GM23338 (cell line): ENCODE measurements around the gene PANX3. TPM values are rescaled to one million over a fixed set of nuclear protein-coding genes. Genes with fewer than 3 reads are reported as not detected.

Experiments
- ATAC-seq: fragments of 200-7000 bp; cut with Tn5 transposase; 3 replicates; pipeline ENCODE4 v1.9.1; 2020
- DNase-seq: peaks from one replicate; pipeline ENCODE4 v3.0.0-alpha.2; 2015; ENCODE audit warnings: low spot score
- H2AFZ ChIP-seq: fragments of 200-600 bp; sonication (generic); 2 replicates; pipeline ENCODE4 v1.8.0; 2016; ENCODE audit warnings: antibody characterized with exemption, mild to moderate bottlenecking, moderate library complexity
- H3F3A ChIP-seq: fragments of 200-600 bp; sonication (generic); replicated peaks from 2 replicates; pipeline ENCODE4 v1.8.0; 2017; ENCODE audit warnings: antibody characterized with exemption, mixed run types, low read depth
- H3K27ac ChIP-seq: fragments of 200-600 bp; sonication (generic); 2 replicates; pipeline ENCODE4 v1.6.1; 2016; ENCODE audit warnings: low read depth
- H3K27me3 ChIP-seq: fragments of 200-600 bp; sonication (generic); 2 replicates; pipeline ENCODE4 v1.8.0; 2016; ENCODE audit warnings: mild to moderate bottlenecking, mixed run types, moderate library complexity; ENCODE audit not compliant: insufficient read depth
- H3K36me3 ChIP-seq: fragments of 200-600 bp; sonication (generic); 2 replicates; pipeline ENCODE4 v1.8.0; 2016; ENCODE audit warnings: mild to moderate bottlenecking; ENCODE audit not compliant: insufficient read depth
- H3K4me1 ChIP-seq: fragments of 200-600 bp; sonication (generic); 2 replicates; pipeline ENCODE4 v1.8.0; 2016; ENCODE audit warnings: mild to moderate bottlenecking, moderate library complexity; ENCODE audit not compliant: insufficient read depth
- H3K4me2 ChIP-seq: fragments of 200-600 bp; sonication (generic); 2 replicates; pipeline ENCODE4 v1.7.1; 2017; ENCODE audit warnings: mixed run types
- H3K4me3 ChIP-seq: fragments of 200-600 bp; sonication (generic); 2 replicates; pipeline ENCODE4 v1.6.1; 2016; ENCODE audit warnings: mixed run types
- H3K79me2 ChIP-seq: fragments of 200-600 bp; sonication (generic); replicated peaks from 2 replicates; pipeline ENCODE4 v1.8.0; 2017; ENCODE audit warnings: mild to moderate bottlenecking; ENCODE audit not compliant: insufficient read depth
- H3K9me2 ChIP-seq: fragments of 200-600 bp; sonication (generic); 2 replicates; pipeline ENCODE4 v1.8.0; 2017; ENCODE audit not compliant: insufficient read depth
- H4K20me1 ChIP-seq: fragments of 200-600 bp; sonication (generic); replicated peaks from 2 replicates; pipeline ENCODE4 v1.8.0; 2017; ENCODE audit warnings: mild to moderate bottlenecking; ENCODE audit not compliant: insufficient read depth
- H3K27ac Mint-ChIP-seq: 2 replicates; pipeline ENCODE4 v1.8.0; 2020; ENCODE audit warnings: inconsistent platforms, mild to moderate bottlenecking, moderate library complexity, mixed read lengths
- H3K27me3 Mint-ChIP-seq: 3 replicates; pipeline ENCODE4 v1.8.0; 2022; ENCODE audit warnings: low read depth, mild to moderate bottlenecking, moderate library complexity, mixed read lengths, inconsistent platforms; ENCODE audit not compliant: insufficient read depth, poor library complexity
- H3K36me3 Mint-ChIP-seq: 3 replicates; pipeline ENCODE4 v1.8.0; 2021; ENCODE audit warnings: low read depth, mild to moderate bottlenecking, inconsistent platforms, moderate library complexity, mixed read lengths
- H3K4me1 Mint-ChIP-seq: 3 replicates; pipeline ENCODE4 v1.8.0; 2020; ENCODE audit warnings: mild to moderate bottlenecking, inconsistent platforms, mixed read lengths
- H3K4me3 Mint-ChIP-seq: 3 replicates; pipeline ENCODE4 v1.8.0; 2021; ENCODE audit warnings: moderate library complexity, mild to moderate bottlenecking, inconsistent platforms, mixed read lengths
- H3K9me3 Mint-ChIP-seq: 3 replicates; pipeline ENCODE4 v1.8.0; 2020; ENCODE audit warnings: moderate library complexity, mild to moderate bottlenecking, inconsistent platforms, mixed read lengths
- CREB1 ChIP-seq: fragments of 250-450 bp; sonication (Bioruptor Pico); IDR thresholded peaks from 2 replicates; pipeline ENCODE4 v1.5.0; 2020; ENCODE audit warnings: low read depth, mild to moderate bottlenecking, moderate library complexity
- CTCF ChIP-seq, 2 experiments: fragments of 200-600 bp in 1 of 2; sonication (generic) in 1 of 2; conservative IDR thresholded peaks; 2 replicates each; pipeline versions ENCODE4 v1.5.1 to v1.6.1; 2016 to 2017; ENCODE audit warnings: antibody characterized with exemption in 2 of 2, low read depth in 2 of 2, mild to moderate bottlenecking in 2 of 2, moderate library complexity in 1 of 2
- ETS1 ChIP-seq: IDR thresholded peaks from 2 replicates; pipeline ENCODE4 v1.6.1; 2016; ENCODE audit warnings: antibody characterized with exemption
- EZH2 ChIP-seq: fragments of 200-600 bp; sonication (generic); IDR thresholded peaks from one replicate; pipeline ENCODE4 v1.8.0; 2017; ENCODE audit warnings: antibody characterized with exemption, mild to moderate bottlenecking, low read depth; ENCODE audit not compliant: unreplicated experiment
- EZH2phosphoT487 ChIP-seq: fragments of 200-600 bp; sonication (generic); IDR thresholded peaks from one replicate; pipeline ENCODE4 v1.8.1; 2018; ENCODE audit warnings: antibody characterized with exemption; ENCODE audit not compliant: unreplicated experiment
- JUNB ChIP-seq: IDR thresholded peaks from one replicate; pipeline ENCODE4 v1.6.1; 2016; ENCODE audit warnings: antibody characterized with exemption; ENCODE audit not compliant: unreplicated experiment
- NANOG ChIP-seq: IDR thresholded peaks from 2 replicates; pipeline ENCODE4 v1.6.1; 2016; ENCODE audit warnings: antibody characterized with exemption, borderline replicate concordance
- POLR2AphosphoS5 ChIP-seq: IDR thresholded peaks from 2 replicates; pipeline ENCODE4 v1.6.1; 2016; ENCODE audit warnings: antibody characterized with exemption, low read depth
- REST ChIP-seq: IDR thresholded peaks from one replicate; pipeline ENCODE4 v1.6.1; 2018; ENCODE audit warnings: antibody characterized with exemption; ENCODE audit not compliant: unreplicated experiment
- STAT1 ChIP-seq: IDR thresholded peaks from one replicate; pipeline ENCODE4 v1.6.1; 2016; ENCODE audit warnings: antibody characterized with exemption; ENCODE audit not compliant: unreplicated experiment
- ZNF114 ChIP-seq: fragments of 250-450 bp; sonication (Bioruptor Pico); IDR thresholded peaks from 2 replicates; pipeline ENCODE4 v1.5.0; 2020; ENCODE audit warnings: mild to moderate bottlenecking, moderate library complexity
- ZNF331 ChIP-seq: fragments of 250-450 bp; sonication (Bioruptor Pico); IDR thresholded peaks from 2 replicates; pipeline ENCODE4 v1.5.0; 2020; ENCODE audit warnings: low read depth, mild to moderate bottlenecking, moderate library complexity
- ZNF462 ChIP-seq: fragments of 250-450 bp; sonication (Bioruptor Pico); IDR thresholded peaks from 2 replicates; pipeline ENCODE4 v1.5.0; 2020; ENCODE audit warnings: mild to moderate bottlenecking, moderate library complexity
- polyA plus RNA-seq: library from polyadenylated mRNA; unstranded; fragments of >200 nt; fragmentation: Nextera tagmentation; extraction: Ambion mirVana; gene quantifications from 2 replicates; pipeline ENCODE4 v1.2.1, GENCODE V29; 2016
- total RNA-seq: library from RNA; depleted of rRNA; stranded (reverse); fragments of >200 nt; shearing (Covaris generic); gene quantifications from 2 replicates; pipeline ENCODE4 v1.2.3, GENCODE V29; 2014

PANX3 gene
- total and polyA plus RNA-seq, 2 experiments from 2014 or later: not detected

- no peak overlapping the region for H3K4me2 ChIP-seq
- no peak overlapping the region for H3K4me3 ChIP-seq
- H3K9me2 ChIP-seq: no peaks in the 10 kb centered on the region
- DNase-seq (no peak), ATAC-seq (no peak)
- H3K79me2 ChIP-seq: no peaks in the 10 kb centered on the region
- no peaks in the 10 kb centered on the region; the same call in 2 of the 3 replicates for H3K36me3 Mint-ChIP-seq
- peaks cover 6% of the 10 kb centered on the region for H3K27me3 Mint-ChIP-seq
- no peak overlapping the region for H3K27ac ChIP-seq
- peaks cover 16% of the 10 kb centered on the region for H3K4me1 ChIP-seq
- no peaks in the 10 kb centered on the region for H3F3A ChIP-seq
- no peaks in the 10 kb centered on the region for H3K27me3 ChIP-seq
- H3K9me3 Mint-ChIP-seq: no peaks in the 10 kb centered on the region
- H3K36me3 ChIP-seq: no peaks in the 10 kb centered on the region
- no peak overlapping the region for H3K4me3 Mint-ChIP-seq
- TF ChIP-seq ZNF462: no peak
- TF ChIP-seq ZNF331: no peak
- no peak for TF ChIP-seq ETS1
- no peak for TF ChIP-seq CREB1
- no peak for TF ChIP-seq EZH2phosphoT487
- no peak for TF ChIP-seq EZH2
- TF ChIP-seq STAT1: no peak
- no peak for TF ChIP-seq CTCF (conservative IDR thresholded peaks at IDR 0.05; ENCODE audit: low read depth in 2 of 2)
- no peak for TF ChIP-seq REST
- TF ChIP-seq NANOG: no peak
- no peak for TF ChIP-seq JUNB
- no peak for TF ChIP-seq ZNF114 (CRISPR knock-in tag)
- no peak for TF ChIP-seq POLR2AphosphoS5
- H3K4me1 Mint-ChIP-seq: peaks cover 21% of the 10 kb centered on the region
- no peaks in the 10 kb centered on the region for H4K20me1 ChIP-seq
- no peak overlapping the region for H3K27ac Mint-ChIP-seq
- no peak overlapping the region for H2AFZ ChIP-seq
These were observed 50.3 kb downstream of the PANX3 start for GRCh38 chr11:124661553-124661952.
